Upper lobe of right lung (tissue), 1 donor: Measurements from ENCODE around the gene FICD. TPM values are rescaled to one million over a fixed set of nuclear protein-coding genes. Genes with fewer than 3 reads are reported as not detected.

Experiments
- ATAC-seq: fragments of 200-7000 bp; cut with Tn5 transposase; one replicate; pipeline ENCODE4 v1.9.1; 2020; ENCODE audit warnings: mild to moderate bottlenecking, moderate library complexity
- DNase-seq: peaks from one replicate; pipeline ENCODE4 v3.0.0-alpha.2; 2020
- H3K27ac ChIP-seq: fragments of 200-600 bp; one replicate; pipeline ENCODE4 v1.8.0; 2022
- H3K27me3 ChIP-seq: fragments of 200-600 bp; one replicate; pipeline ENCODE4 v1.8.0; 2022; ENCODE audit warnings: mild to moderate bottlenecking
- H3K36me3 ChIP-seq: fragments of 200-600 bp; one replicate; pipeline ENCODE4 v1.8.0; 2022
- H3K4me1 ChIP-seq: fragments of 200-600 bp; one replicate; pipeline ENCODE4 v1.8.0; 2022
- H3K4me3 ChIP-seq: fragments of 200-600 bp; one replicate; pipeline ENCODE4 v1.8.0; 2022; ENCODE audit warnings: mild to moderate bottlenecking
- H3K9me3 ChIP-seq: fragments of 200-600 bp; one replicate; pipeline ENCODE4 v1.8.0; 2022
- intact Hi-C: fragments of 100-400 bp; cut with DNase I; formaldehyde crosslinking; loops from one replicate; pipeline ENCODE4 v1.11.0; 2022
- total RNA-seq: library from RNA; stranded (reverse); fragmentation: NEBNext Ultra II Directional; extraction: Animal tissue kit (Norgen Biotek cat#: 25700); gene quantifications from one replicate; pipeline ENCODE4 v1.2.1, GENCODE V29; 2021
- TF ChIP-seq, protein P1 (sequence below): fragments of 200-600 bp; IDR thresholded peaks from one replicate; pipeline ENCODE4 v1.8.0; 2022; ENCODE audit warnings: antibody characterized with exemption
- donor health status: DM: no; HTN: yes; CAD: no; lungs with severe emphysema.

FICD gene
- total RNA-seq, 1 donor from 2014 or later: 10.3 TPM

DNA sequence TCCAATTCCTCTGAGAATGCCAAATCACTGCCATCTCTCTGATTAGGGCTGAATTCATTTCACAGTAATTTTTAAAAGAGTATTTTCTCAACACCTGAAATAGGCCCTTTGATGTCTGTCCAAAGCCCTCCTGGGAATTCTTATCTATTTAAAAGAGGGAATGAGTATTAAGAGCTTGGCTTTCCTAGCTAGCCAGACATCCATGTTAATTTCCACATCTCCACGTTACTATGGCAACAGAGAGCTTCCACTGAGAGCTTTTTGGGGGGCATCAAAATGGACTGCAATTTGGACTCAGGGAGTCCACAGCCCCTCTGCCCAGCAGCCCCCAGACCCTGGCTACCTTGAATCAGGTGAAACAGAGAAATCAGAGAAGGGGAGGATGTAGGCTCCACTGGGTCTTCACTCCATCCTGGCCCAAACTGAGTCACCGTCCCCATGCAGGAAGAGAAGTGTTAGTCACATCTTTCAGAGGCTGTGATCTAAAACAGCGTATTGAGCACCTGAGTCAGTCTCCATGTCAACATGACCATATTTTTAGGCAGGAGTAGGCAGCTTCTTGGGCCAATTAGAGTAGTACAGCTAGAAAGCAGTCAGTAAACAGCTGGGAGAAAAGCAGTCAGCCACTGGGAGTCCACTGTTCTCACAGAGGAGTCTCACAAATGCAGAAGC is 7.0 kb upstream of the FICD start:
- DNase-seq: no peak
- Histone ChIP-seq H3K4me1 (no peaks in the 10 kb centered on the region), H3K4me3 (no peak overlapping the region), H3K9me3 (peaks cover under 1% of the 10 kb centered on the region), H3K36me3 (no peaks in the 10 kb centered on the region), H3K27me3 (no peaks in the 10 kb centered on the region), H3K27ac (no peak overlapping the region)
- intact Hi-C loops: no loop called here
- ATAC-seq: no peak
- TF ChIP-seq, protein P1, sequence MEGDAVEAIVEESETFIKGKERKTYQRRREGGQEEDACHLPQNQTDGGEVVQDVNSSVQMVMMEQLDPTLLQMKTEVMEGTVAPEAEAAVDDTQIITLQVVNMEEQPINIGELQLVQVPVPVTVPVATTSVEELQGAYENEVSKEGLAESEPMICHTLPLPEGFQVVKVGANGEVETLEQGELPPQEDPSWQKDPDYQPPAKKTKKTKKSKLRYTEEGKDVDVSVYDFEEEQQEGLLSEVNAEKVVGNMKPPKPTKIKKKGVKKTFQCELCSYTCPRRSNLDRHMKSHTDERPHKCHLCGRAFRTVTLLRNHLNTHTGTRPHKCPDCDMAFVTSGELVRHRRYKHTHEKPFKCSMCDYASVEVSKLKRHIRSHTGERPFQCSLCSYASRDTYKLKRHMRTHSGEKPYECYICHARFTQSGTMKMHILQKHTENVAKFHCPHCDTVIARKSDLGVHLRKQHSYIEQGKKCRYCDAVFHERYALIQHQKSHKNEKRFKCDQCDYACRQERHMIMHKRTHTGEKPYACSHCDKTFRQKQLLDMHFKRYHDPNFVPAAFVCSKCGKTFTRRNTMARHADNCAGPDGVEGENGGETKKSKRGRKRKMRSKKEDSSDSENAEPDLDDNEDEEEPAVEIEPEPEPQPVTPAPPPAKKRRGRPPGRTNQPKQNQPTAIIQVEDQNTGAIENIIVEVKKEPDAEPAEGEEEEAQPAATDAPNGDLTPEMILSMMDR: no peak

DNA sequence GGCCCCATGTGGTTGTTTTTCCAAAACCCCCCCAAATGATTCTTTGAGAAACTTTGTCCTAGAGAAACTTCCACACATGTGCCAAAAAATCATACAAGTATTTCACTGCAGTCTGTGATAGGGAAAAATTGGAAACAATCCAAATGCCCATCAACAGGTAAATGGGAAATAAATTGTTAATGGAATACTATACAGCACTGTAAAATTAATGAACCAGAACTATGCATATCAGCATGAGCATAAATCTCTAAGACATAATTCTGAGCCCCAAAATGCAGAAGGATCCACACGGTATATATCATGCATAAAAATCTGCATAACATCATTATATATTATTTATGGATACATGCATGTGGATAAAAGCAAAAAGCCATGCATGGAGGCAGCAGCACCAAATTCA is 5.3 kb upstream of the FICD start:
- DNase-seq: no peak
- intact Hi-C loops: no loop called here
- no peak overlapping the region for H3K4me3 ChIP-seq
- no peaks in the 10 kb centered on the region for H3K4me1 ChIP-seq
- no peaks in the 10 kb centered on the region for H3K36me3 ChIP-seq
- H3K9me3 ChIP-seq: no peaks in the 10 kb centered on the region
- no peak overlapping the region for H3K27ac ChIP-seq
- TF ChIP-seq, protein P1: no peak
- H3K27me3 ChIP-seq: no peaks in the 10 kb centered on the region
- ATAC-seq: no peak

DNA sequence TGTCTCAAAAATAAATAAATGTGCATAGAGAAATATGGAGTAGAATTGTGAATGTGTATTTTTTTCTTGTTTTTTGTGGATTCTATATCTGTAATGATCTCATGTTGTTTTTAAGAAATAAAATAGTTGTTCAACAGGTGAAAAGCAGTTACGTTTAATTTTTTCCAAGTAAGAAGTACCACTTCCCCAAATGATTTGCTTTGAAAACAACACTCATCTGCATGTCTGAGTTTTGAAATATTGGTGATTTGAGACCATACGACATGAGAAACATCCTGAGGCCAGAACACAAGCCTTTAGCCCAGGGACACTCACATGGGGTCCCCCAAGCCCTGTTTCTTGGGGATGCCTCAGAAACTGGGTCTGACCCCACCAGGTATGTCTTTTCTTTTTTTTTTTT is 4.2 kb upstream of the FICD start:
- ATAC-seq: no peak
- H3K27ac ChIP-seq: no peak overlapping the region
- no peaks in the 10 kb centered on the region for H3K9me3 ChIP-seq
- TF ChIP-seq, protein P1: no peak
- H3K4me1 ChIP-seq: peaks cover 2% of the 10 kb centered on the region
- H3K36me3 ChIP-seq: no peaks in the 10 kb centered on the region
- no peak for DNase-seq
- H3K27me3 ChIP-seq: no peaks in the 10 kb centered on the region
- H3K4me3 ChIP-seq: no peak overlapping the region
- intact Hi-C loops: no loop called here

DNA sequence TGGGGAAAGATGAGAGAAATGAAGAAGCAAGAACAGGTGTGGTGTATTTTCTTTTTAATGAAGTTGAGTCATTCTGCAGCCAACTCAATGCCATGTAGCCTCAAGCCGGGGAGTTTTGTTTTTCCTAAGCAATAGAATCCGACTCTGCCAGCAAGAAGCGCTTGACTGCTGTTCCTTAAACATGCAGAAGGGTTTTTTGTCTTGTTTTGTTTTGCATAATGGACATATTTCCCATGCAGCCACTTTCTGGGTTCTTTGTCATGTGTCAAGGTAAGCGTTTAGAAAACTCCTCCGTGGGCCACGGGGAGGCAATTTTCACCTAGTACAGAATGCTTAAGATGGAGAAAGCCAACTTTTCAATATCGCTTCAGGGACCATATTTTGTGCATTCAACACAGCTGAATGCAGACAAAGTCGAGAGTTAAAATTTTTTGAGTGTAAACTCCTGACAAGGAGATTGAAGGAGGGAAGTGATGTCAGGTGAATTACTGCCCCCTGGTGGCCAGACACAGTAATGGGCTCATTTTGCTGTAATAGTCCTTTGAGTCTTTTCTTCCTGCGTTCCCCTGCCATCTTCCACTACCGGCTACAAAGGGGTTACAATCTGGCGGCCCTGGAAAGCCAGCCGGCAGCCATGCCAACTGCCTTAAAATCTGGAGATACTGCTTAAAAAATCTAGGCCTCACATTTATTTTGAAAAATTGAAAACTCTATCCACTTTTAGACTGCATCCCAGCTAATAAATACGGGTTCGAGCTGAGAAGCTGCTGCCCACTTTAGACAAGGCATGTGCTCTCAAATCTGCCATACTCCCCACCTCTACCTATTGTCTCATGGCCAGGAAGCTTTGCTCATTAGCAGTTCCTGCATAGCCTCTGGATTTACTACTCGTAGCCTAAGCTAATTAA is 3.2 kb upstream of the FICD start:
- no peaks in the 10 kb centered on the region for H3K36me3 ChIP-seq
- intact Hi-C loops: no loop called here
- ATAC-seq (peak; percentile 32), DNase-seq (no peak)
- H3K27me3 ChIP-seq: no peaks in the 10 kb centered on the region
- no peak overlapping the region for H3K4me3 ChIP-seq
- TF ChIP-seq, protein P1: peak; percentile 94
- H3K4me1 ChIP-seq: peaks cover 11% of the 10 kb centered on the region
- H3K27ac ChIP-seq: no peak overlapping the region
- H3K9me3 ChIP-seq: no peaks in the 10 kb centered on the region

DNA sequence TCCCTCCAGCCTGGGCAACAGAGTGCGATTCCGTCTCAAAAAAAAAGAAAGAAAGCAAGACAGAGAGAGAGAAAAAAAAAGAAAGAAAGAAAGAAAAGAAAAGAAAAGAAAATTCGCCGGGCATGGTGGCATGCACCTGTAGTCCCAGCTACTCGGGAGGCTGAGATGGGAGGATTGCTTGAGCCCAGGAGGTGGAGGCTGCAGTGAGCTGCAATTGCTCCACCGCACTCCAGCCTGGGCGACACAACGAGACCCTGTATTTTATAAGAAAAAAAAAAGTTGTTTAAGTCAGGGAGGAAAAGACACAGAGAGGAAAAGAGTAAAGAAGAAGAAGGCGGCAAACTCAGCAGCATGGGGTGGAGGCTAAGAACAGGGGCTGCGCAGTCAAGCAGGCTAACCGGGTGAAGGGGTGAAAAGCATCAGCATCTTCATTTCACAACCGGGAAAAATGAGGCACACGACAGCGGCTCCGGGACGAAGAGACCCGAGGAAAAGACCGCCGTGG is 557 bp upstream of the FICD start:
- peak; percentile 3 for ATAC-seq
- DNase-seq: no peak
- H3K9me3 ChIP-seq: no peaks in the 10 kb centered on the region
- H3K4me1 ChIP-seq: peaks cover 11% of the 10 kb centered on the region
- H3K4me3 ChIP-seq: peak overlapping the region; percentile 86
- intact Hi-C loops: no loop called here
- peak overlapping the region; percentile 44 for H3K27ac ChIP-seq
- no peaks in the 10 kb centered on the region for H3K27me3 ChIP-seq
- peaks cover 23% of the 10 kb centered on the region for H3K36me3 ChIP-seq
- TF ChIP-seq, protein P1: no peak
